T-helper 2 cell (primary cell): Measurements from ENCODE around the gene PDE2A.

Experiments
- DNase-seq, 5 experiments: peaks; one replicate each; pipeline versions ENCODE4 v3.0.0 to v3.0.0-alpha.2; 2012 to 2022

The PDE2A gene

DNA sequence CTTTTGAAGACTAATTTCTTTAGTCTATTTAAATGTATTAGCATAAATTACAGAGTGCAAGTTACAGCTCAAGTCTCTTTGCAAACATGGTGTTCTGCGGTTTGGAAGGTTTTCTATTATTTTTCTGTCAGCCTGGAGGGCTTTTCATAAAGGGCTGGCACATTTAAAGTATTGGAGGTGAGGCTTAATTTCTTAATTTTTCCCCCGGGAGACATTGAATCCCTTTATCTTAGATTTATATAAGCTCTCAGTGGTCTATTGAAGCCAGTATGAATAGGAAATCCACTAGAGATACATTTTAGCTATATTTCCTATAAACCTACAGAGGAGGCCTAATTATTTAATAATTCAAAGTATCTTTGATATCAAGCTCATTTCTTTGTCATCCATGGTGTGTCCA is 137.2 kb downstream of the PDE2A start:
- DNase-seq = no peak

DNA sequence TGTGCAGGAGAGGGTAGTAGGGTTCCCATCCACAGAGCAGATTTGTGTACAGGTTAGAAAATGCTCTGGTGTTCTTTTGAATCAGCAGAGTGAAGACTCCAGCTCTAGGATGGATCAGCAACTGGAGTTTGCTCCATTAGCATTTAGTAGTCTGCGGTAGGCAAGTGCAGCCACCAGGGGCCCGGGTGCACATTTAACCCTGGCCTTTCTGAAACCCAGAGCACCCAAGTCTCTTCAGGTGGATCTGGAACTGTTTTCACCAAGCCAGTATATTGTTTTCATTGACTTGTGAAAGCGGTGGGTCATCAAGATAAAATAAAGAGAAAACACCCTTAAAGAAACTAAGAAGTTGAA is 139.1 kb downstream of the PDE2A start:
- DNase-seq = no peak

DNA sequence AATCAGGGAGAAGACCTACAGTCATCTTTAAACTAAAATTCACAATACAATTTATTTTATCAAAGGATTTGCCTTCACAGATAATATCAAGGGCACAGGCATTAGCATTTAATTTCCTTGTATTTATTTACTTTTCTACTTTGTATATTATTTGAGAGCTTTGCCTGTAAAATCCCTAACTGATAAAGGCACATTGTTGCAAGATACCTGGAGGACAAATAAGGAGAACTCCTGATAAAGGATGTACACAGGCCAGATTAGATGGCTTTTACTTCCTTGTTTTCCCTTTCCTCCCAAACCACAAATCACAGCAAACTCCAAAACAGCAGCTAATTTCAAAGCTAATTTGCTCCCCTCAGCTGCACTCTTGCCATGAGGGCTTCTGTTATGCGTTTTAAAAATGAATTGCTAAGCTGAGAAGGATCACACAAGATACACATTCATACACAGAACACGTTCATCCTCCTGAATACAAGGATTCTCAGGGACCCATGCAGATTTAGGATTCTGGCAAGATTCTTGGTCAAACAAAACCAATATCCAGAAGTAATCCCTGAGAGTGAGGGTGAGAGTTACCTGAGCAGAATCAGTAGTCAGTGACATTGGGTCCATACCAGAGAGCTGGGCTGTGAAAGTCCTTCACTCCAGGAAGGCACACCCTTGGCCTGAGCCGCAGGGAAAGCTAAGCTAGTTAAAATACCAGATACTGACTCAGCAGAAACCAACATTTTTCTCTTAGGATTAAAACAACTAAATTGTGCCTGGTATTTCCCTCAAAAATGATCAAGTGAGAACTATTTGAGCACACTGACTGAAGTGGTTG is 139.6 kb downstream of the PDE2A start:
- no peak for DNase-seq

DNA sequence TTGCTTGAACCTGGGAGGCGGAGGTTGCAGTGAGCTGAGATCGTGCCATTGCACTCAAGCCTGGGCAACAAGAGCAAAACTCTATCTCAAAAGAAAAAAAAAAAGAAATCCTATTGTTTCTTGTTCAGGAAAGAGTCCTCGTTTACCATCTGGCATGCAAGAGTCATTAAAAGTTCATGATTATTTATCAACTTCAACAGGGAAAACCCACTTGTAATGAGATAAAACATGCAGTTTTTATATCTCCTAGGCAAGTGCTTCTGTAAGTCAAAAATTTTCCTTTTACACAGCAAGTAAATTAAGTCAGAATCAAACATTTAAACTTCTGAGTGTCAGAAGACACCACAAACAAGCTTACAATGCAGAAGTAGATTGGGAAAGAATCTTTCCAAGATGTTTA is 145.2 kb downstream of the PDE2A start:
- no peak for DNase-seq

DNA sequence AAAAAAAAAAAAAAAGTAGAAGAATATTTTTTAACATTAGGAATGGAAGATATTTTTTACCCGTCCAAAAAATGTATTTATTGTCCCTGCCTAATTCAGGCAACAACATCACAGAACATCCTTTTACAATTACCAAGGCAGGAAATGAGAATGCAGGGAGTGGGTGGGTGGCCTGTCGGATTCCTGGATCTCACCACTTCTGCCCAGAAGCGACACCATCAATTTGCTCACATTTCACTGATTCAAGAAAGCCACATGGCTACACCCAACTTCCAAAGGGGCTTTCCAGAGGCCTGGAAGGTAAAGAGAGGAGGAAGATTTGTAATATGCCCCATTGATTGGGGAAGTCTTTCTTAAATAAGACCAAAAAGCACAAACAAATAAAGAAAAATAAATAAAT is 146.1 kb downstream of the PDE2A start:
- DNase-seq = no peak
